ENCODE data around the gene C2orf81.
"Not testable (repeated sequence)": the region's sequence is repeated elsewhere in the genome, so short reads cannot be mapped to it uniquely, and the experiment has no call there.

Gene C2orf81

GRCh38 chr2:74444498-74445318 is 23.3 kb upstream of the C2orf81 start:
- DNase-seq (ENCODE audit: insufficient read length, low spot score) (no peak), FAIRE-seq (no peak)

GRCh38 chr2:74442483-74443297 is 21.3 kb upstream of the C2orf81 start:
- not testable (repeated sequence) for FAIRE-seq

GRCh38 chr2:74441690-74442482 is 20.5 kb upstream of the C2orf81 start, which contains the start of gene RTKN:
RTKN (minus strand) TSS chr2:74441937; CDS start chr2:74441816, 121 bp downstream.
- FAIRE-seq (no peak), DNase-seq (ENCODE audit: insufficient read length, low spot score) (no peak)

More at GRCh38 chr2:74442483-74443297, 21.3 kb upstream of the C2orf81 start:
- DNase-seq (ENCODE audit: insufficient read length, low spot score), result not testable (repeated sequence)

- no peak for FAIRE-seq
- no peak for DNase-seq (ENCODE audit: insufficient read length, low spot score)
These were observed 19.8 kb upstream of the C2orf81 start for GRCh38 chr2:74441170-74441689.

- FAIRE-seq, result peak; percentile 84
- DNase-seq (ENCODE audit: insufficient read length, low spot score), result peak; percentile 98
These were observed 19.2 kb upstream of the C2orf81 start for GRCh38 chr2:74440378-74441169.

- FAIRE-seq (peak; percentile 54), DNase-seq (ENCODE audit: insufficient read length, low spot score) (peak; percentile 57)
These were observed 18.5 kb upstream of the C2orf81 start for GRCh38 chr2:74439803-74440377.

GRCh38 chr2:74439373-74439772 is 18.0 kb upstream of the C2orf81 start:
- no peak for DNase-seq (ENCODE audit: insufficient read length, low spot score)
- FAIRE-seq, result no peak

- FAIRE-seq (no peak), DNase-seq (ENCODE audit: insufficient read length, low spot score) (no peak)
These were observed 16.8 kb upstream of the C2orf81 start for GRCh38 chr2:74438248-74438647.

GRCh38 chr2:74436848-74437695 is 15.7 kb upstream of the C2orf81 start:
- FAIRE-seq (no peak), DNase-seq (ENCODE audit: insufficient read length, low spot score) (no peak)

- no peak for DNase-seq (ENCODE audit: insufficient read length, low spot score)
- no peak for FAIRE-seq
These were observed 14.8 kb upstream of the C2orf81 start for GRCh38 chr2:74436111-74436805.

- no peak for FAIRE-seq
- no peak for DNase-seq (ENCODE audit: insufficient read length, low spot score)
These were observed 9.1 kb upstream of the C2orf81 start for GRCh38 chr2:74430502-74430901.

GRCh38 chr2:74429487-74430451 is 8.3 kb upstream of the C2orf81 start:
- FAIRE-seq (no peak), DNase-seq (ENCODE audit: insufficient read length, low spot score) (no peak)

GRCh38 chr2:74428675-74429074 is 7.3 kb upstream of the C2orf81 start:
- DNase-seq (ENCODE audit: insufficient read length, low spot score) (no peak), FAIRE-seq (no peak)

GRCh38 chr2:74427551-74427950 is 6.1 kb upstream of the C2orf81 start:
- FAIRE-seq (no peak), DNase-seq (ENCODE audit: insufficient read length, low spot score) (no peak)

GRCh38 chr2:74426181-74426758 is 4.9 kb upstream of the C2orf81 start:
- DNase-seq (ENCODE audit: insufficient read length, low spot score) (no peak), FAIRE-seq (no peak)

GRCh38 chr2:74425523-74425922 is 4.1 kb upstream of the C2orf81 start:
- no peak for FAIRE-seq
- DNase-seq (ENCODE audit: insufficient read length, low spot score), result no peak
